ENCODE data around the gene ERC1.
"Not testable (repeated sequence)": the region's sequence is repeated elsewhere in the genome, so short reads cannot be mapped to it uniquely, and the experiment has no call there.

The ERC1 gene

GRCh38 chr12:991350-992333, 619 bp downstream of the ERC1 start:
- POLR2A ChIA-PET = interaction anchor here (0.6 to 1.2 kb wide), 2 partner anchors 42 to 77 kb away, joined by 3 to 6 read pairs; partner anchors contain the start of gene RAD52
- WGBS (ENCODE audit: insufficient coverage) = 16% methylated on average over 14 of the region's 48 CpGs
- peak in 2 of 3 donors; percentile 35 to 51 for DNase-seq
- CTCF ChIA-PET = interaction anchor here (1.0 to 1.7 kb wide), 3 partner anchors 10 to 86 kb away, joined by 3 to 5 read pairs (median 3); no protein-coding TSS in a partner anchor
- Histone ChIP-seq H3K9me3 (ENCODE audit: control extremely low read depth in 1 of 5, control insufficient read depth in 4 of 5, insufficient read depth in 2 of 5, low read depth in 1 of 5, low read length in 4 of 5) (no peaks in the 10 kb centered on the region), H3K4me1 (ENCODE audit: control extremely low read depth in 1 of 4, control insufficient read depth in 4 of 4, insufficient read depth in 4 of 4, low read length in 3 of 4) (peaks cover 17 to 41% (median 33%) of the 10 kb centered on the region in 4 experiments), H3K4me3 (ENCODE audit: control insufficient read depth in 1 of 7, extremely low read depth in 1 of 7, insufficient read depth in 4 of 7, low read depth in 2 of 7, low read length in 6 of 7) (peak overlapping the region; percentile 66 to 92 (median 86)), H3K27ac (ENCODE audit: insufficient read depth in 1 of 2, low read depth in 1 of 2, low read length in 2 of 2, poor library complexity in 1 of 2, severe bottlenecking in 2 of 2) (peak overlapping the region in 1 of 2 experiments; percentile 93), H3K36me3 (ENCODE audit: control insufficient read depth in 4 of 4, insufficient read depth in 4 of 4, low read length in 3 of 4) (no peaks in the 10 kb centered on the region), H3K27me3 (replicated peaks in 2 of 5; ENCODE audit: control insufficient read depth in 4 of 5, insufficient read depth in 5 of 5, low read length in 4 of 5) (no peaks in the 10 kb centered on the region)

GRCh38 chr12:992647-993046, 1.6 kb downstream of the ERC1 start:
- H3K9me3 ChIP-seq (ENCODE audit: control extremely low read depth in 1 of 5, control insufficient read depth in 4 of 5, insufficient read depth in 2 of 5, low read depth in 1 of 5, low read length in 4 of 5) = no peaks in the 10 kb centered on the region
- H3K4me1 ChIP-seq (ENCODE audit: control extremely low read depth in 1 of 4, control insufficient read depth in 4 of 4, insufficient read depth in 4 of 4, low read length in 3 of 4) = peaks cover 17 to 41% (median 33%) of the 10 kb centered on the region in 4 experiments
- H3K27ac ChIP-seq (ENCODE audit: insufficient read depth in 1 of 2, low read depth in 1 of 2, low read length in 2 of 2, poor library complexity in 1 of 2, severe bottlenecking in 2 of 2) = no peak overlapping the region
- WGBS (ENCODE audit: insufficient coverage) = no CpG with 5 or more reads among the region's 1 CpG
- peak overlapping the region in 4 of 7 experiments; percentile 80 to 92 (median 88) for H3K4me3 ChIP-seq (ENCODE audit: control insufficient read depth in 1 of 7, extremely low read depth in 1 of 7, insufficient read depth in 4 of 7, low read depth in 2 of 7, low read length in 6 of 7)
- CTCF ChIA-PET = interaction anchor here (0.6 to 1.7 kb wide), 3 partner anchors 9 to 101 kb away, joined by 3 to 5 read pairs (median 3); no protein-coding TSS in a partner anchor
- H3K27me3 ChIP-seq (replicated peaks in 2 of 5; ENCODE audit: control insufficient read depth in 4 of 5, insufficient read depth in 5 of 5, low read length in 4 of 5) = no peaks in the 10 kb centered on the region
- no peaks in the 10 kb centered on the region for H3K36me3 ChIP-seq (ENCODE audit: control insufficient read depth in 4 of 4, insufficient read depth in 4 of 4, low read length in 3 of 4)
- DNase-seq = no peak
- POLR2A ChIA-PET = no interaction called here

GRCh38 chr12:996881-997280, 5.9 kb downstream of the ERC1 start:
- WGBS (ENCODE audit: insufficient coverage) = 93% methylated on average over 3 of the region's 4 CpGs
- Histone ChIP-seq H3K27me3 (replicated peaks in 2 of 5; ENCODE audit: control insufficient read depth in 4 of 5, insufficient read depth in 5 of 5, low read length in 4 of 5) (no peaks in the 10 kb centered on the region), H3K36me3 (ENCODE audit: control insufficient read depth in 4 of 4, insufficient read depth in 4 of 4, low read length in 3 of 4) (peaks cover 0 to 5% (median 2%) of the 10 kb centered on the region in 4 experiments), H3K9me3 (ENCODE audit: control extremely low read depth in 1 of 5, control insufficient read depth in 4 of 5, insufficient read depth in 2 of 5, low read depth in 1 of 5, low read length in 4 of 5) (no peaks in the 10 kb centered on the region), H3K4me1 (ENCODE audit: control extremely low read depth in 1 of 4, control insufficient read depth in 4 of 4, insufficient read depth in 4 of 4, low read length in 3 of 4) (peaks cover 4 to 14% (median 10%) of the 10 kb centered on the region in 4 experiments), H3K4me3 (ENCODE audit: control insufficient read depth in 1 of 7, extremely low read depth in 1 of 7, insufficient read depth in 4 of 7, low read depth in 2 of 7, low read length in 6 of 7) (no peak overlapping the region), H3K27ac (ENCODE audit: insufficient read depth in 1 of 2, low read depth in 1 of 2, low read length in 2 of 2, poor library complexity in 1 of 2, severe bottlenecking in 2 of 2) (no peak overlapping the region)
- POLR2A ChIA-PET = no interaction called here
- CTCF ChIA-PET = interaction anchor here (1.0 kb wide), 1 partner anchor 105 kb away, joined by 3 read pairs; no protein-coding TSS in a partner anchor
- no peak for DNase-seq

- peaks cover 0 to 7% (median 4%) of the 10 kb centered on the region in 4 experiments for H3K4me1 ChIP-seq (ENCODE audit: control extremely low read depth in 1 of 4, control insufficient read depth in 4 of 4, insufficient read depth in 4 of 4, low read length in 3 of 4)
- H3K4me3 ChIP-seq (ENCODE audit: control insufficient read depth in 1 of 7, extremely low read depth in 1 of 7, insufficient read depth in 4 of 7, low read depth in 2 of 7, low read length in 6 of 7) = no peak overlapping the region
- no peaks in the 10 kb centered on the region for H3K27me3 ChIP-seq (replicated peaks in 2 of 5; ENCODE audit: control insufficient read depth in 4 of 5, insufficient read depth in 5 of 5, low read length in 4 of 5)
- H3K27ac ChIP-seq (ENCODE audit: insufficient read depth in 1 of 2, low read depth in 1 of 2, low read length in 2 of 2, poor library complexity in 1 of 2, severe bottlenecking in 2 of 2) = no peak overlapping the region
- 100% methylated on average over 1 of the region's 1 CpG for WGBS (ENCODE audit: insufficient coverage)
- H3K9me3 ChIP-seq (ENCODE audit: control extremely low read depth in 1 of 5, control insufficient read depth in 4 of 5, insufficient read depth in 2 of 5, low read depth in 1 of 5, low read length in 4 of 5) = no peaks in the 10 kb centered on the region
- no peak for DNase-seq
- peaks cover 0 to 5% (median 2%) of the 10 kb centered on the region in 4 experiments for H3K36me3 ChIP-seq (ENCODE audit: control insufficient read depth in 4 of 4, insufficient read depth in 4 of 4, low read length in 3 of 4)
- ChIA-PET CTCF (interaction anchor here (1.0 kb wide), 1 partner anchor 105 kb away, joined by 3 read pairs; no protein-coding TSS in a partner anchor), POLR2A (no interaction called here)
Measured at GRCh38 chr12:997505-997904, 6.5 kb downstream of the ERC1 start.

DNA sequence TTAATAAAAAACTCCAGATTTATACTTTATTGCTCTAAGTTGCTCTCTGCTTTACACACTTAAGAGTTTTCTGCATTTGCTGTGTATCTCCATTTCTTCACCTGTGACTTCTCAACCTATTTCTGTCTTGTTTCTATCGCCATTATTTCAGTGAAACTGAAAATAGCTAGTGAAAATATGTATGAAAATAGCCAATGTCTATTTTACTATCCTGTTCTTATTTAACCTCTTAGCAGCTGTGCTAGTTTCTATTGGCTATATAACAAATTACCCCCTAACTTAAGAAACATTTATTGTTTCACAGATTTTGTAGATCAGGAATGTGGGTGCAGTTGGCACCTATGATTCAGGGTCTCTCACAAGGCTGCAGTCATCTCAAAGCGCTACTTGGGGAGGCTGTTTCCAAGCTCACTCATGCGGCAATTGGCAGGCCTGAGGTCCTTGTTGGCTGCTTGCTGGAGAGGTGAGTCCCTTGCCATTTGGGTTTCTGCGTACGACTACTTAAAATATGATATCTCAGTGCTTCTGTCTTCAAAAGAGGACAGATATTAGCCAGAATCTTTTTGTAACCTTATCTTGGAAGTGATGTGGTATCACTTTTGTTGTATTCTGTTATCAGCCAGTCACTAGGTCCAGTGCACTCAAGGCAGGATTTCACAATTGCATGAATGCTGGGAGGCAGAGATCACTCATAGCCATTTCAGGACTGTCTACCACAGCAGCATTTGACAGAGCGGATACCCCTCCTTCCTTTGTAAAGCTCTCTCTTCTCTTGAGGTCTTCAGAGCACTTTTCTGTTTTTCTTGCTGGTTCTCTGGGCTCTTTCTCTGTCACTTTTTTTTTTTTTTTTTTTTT, 7.2 kb downstream of the ERC1 start:
- POLR2A ChIA-PET = no interaction called here

DNA sequence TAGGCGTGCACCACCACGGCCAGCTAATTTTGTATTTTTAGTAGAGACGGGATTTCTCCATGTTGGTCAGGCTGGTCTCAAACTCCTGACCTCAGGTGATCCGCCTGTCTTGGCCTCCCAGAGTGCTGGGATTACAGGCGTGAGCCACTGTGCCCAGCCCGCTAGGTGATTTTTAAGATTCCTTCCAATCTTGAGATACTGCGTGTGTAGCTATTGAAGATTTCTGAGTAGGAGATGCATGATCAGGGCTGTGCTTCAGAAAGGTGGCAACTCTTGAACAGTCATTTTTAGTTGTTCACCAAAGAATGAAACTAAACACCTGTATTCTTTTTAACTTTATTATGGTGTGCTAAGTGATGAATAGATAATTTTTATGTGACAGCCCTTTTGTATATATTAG, 8.7 kb downstream of the ERC1 start:
- H3K36me3 ChIP-seq (ENCODE audit: control insufficient read depth in 4 of 4, insufficient read depth in 4 of 4, low read length in 3 of 4); H3K27ac ChIP-seq (ENCODE audit: insufficient read depth in 1 of 2, low read depth in 1 of 2, low read length in 2 of 2, poor library complexity in 1 of 2, severe bottlenecking in 2 of 2); H3K4me3 ChIP-seq (ENCODE audit: control insufficient read depth in 1 of 7, extremely low read depth in 1 of 7, insufficient read depth in 4 of 7, low read depth in 2 of 7, low read length in 6 of 7); CTCF ChIA-PET; H3K27me3 ChIP-seq (replicated peaks in 2 of 5; ENCODE audit: control insufficient read depth in 4 of 5, insufficient read depth in 5 of 5, low read length in 4 of 5); DNase-seq; H3K4me1 ChIP-seq (ENCODE audit: control extremely low read depth in 1 of 4, control insufficient read depth in 4 of 4, insufficient read depth in 4 of 4, low read length in 3 of 4); POLR2A ChIA-PET; H3K9me3 ChIP-seq (ENCODE audit: control extremely low read depth in 1 of 5, control insufficient read depth in 4 of 5, insufficient read depth in 2 of 5, low read depth in 1 of 5, low read length in 4 of 5): not testable (repeated sequence)
- 100% methylated on average over 3 of the region's 7 CpGs for WGBS (ENCODE audit: insufficient coverage)

More for the DNA sequence above, 7.2 kb downstream of the ERC1 start:
- Histone ChIP-seq H3K27me3 (replicated peaks in 2 of 5; ENCODE audit: control insufficient read depth in 4 of 5, insufficient read depth in 5 of 5, low read length in 4 of 5) (no peaks in the 10 kb centered on the region), H3K4me3 (ENCODE audit: control insufficient read depth in 1 of 7, extremely low read depth in 1 of 7, insufficient read depth in 4 of 7, low read depth in 2 of 7, low read length in 6 of 7) (no peak overlapping the region), H3K4me1 (ENCODE audit: control extremely low read depth in 1 of 4, control insufficient read depth in 4 of 4, insufficient read depth in 4 of 4, low read length in 3 of 4) (peaks cover 0 to 1% (median 0%) of the 10 kb centered on the region in 4 experiments), H3K27ac (ENCODE audit: insufficient read depth in 1 of 2, low read depth in 1 of 2, low read length in 2 of 2, poor library complexity in 1 of 2, severe bottlenecking in 2 of 2) (no peak overlapping the region), H3K9me3 (ENCODE audit: control extremely low read depth in 1 of 5, control insufficient read depth in 4 of 5, insufficient read depth in 2 of 5, low read depth in 1 of 5, low read length in 4 of 5) (no peaks in the 10 kb centered on the region), H3K36me3 (ENCODE audit: control insufficient read depth in 4 of 4, insufficient read depth in 4 of 4, low read length in 3 of 4) (peaks cover 0 to 5% (median 2%) of the 10 kb centered on the region in 4 experiments)
- 100% methylated on average over 3 of the region's 6 CpGs for WGBS (ENCODE audit: insufficient coverage)
- CTCF ChIA-PET = interaction anchor here (1.1 kb wide), 1 partner anchor 14 kb away, joined by 5 read pairs; no protein-coding TSS in a partner anchor
- DNase-seq = no peak

Data from common myeloid progenitor, CD34-positive (primary cell).